Thoracic aorta (tissue), 2 donors: Measurements from ENCODE around the gene ATAD3C. TPM values are rescaled to one million over a fixed set of nuclear protein-coding genes. Genes with fewer than 3 reads are reported as not detected.
"Not testable (repeated sequence)": the region's sequence is repeated elsewhere in the genome, so short reads cannot be mapped to it uniquely, and the experiment has no call there.

Experiments used
- ATAC-seq: fragments of 150-250 bp; one replicate; pipeline ENCODE4 v1.8.0; 2017; ENCODE audit warnings: low read depth; ENCODE audit not compliant: insufficient number of reproducible peaks, low FRiP score
- DNase-seq: peaks from one replicate; pipeline ENCODE4 v3.0.0-alpha.2; 2020; ENCODE audit warnings: low spot score
- H3K27ac ChIP-seq, 2 donors: fragments of 200-600 bp; sonication (generic); 1 replicate in 1 of 2; 2 replicates in 1 of 2; pipeline ENCODE4 v1.5.1; 2016; ENCODE audit warnings: mild to moderate bottlenecking in 2 of 2, moderate library complexity in 2 of 2
- H3K27me3 ChIP-seq: fragments of 200-600 bp; sonication (generic); replicated peaks from 2 replicates; pipeline ENCODE4 v1.6.0; 2016; ENCODE audit warnings: mild to moderate bottlenecking; ENCODE audit not compliant: insufficient read depth
- H3K36me3 ChIP-seq: fragments of 200-600 bp; sonication (generic); one replicate; pipeline ENCODE4 v1.5.1; 2016
- H3K4me1 ChIP-seq, 2 donors: fragments of 200-600 bp; sonication (generic); 1 replicate in 1 of 2; 2 replicates in 1 of 2; pipeline versions ENCODE4 v1.5.1 to v1.6.0; 2016; ENCODE audit warnings: low read depth in 2 of 2, mild to moderate bottlenecking in 1 of 2; ENCODE audit not compliant: control insufficient read depth in 1 of 2
- H3K4me3 ChIP-seq: fragments of 200-600 bp; sonication (generic); 2 replicates; pipeline ENCODE4 v1.5.1; 2016; ENCODE audit warnings: mild to moderate bottlenecking
- H3K9me3 ChIP-seq: fragments of 200-600 bp; sonication (generic); 2 replicates; pipeline ENCODE4 v1.5.1; 2016
- CTCF ChIP-seq: fragments of 200-600 bp; sonication (generic); IDR thresholded peaks from one replicate; pipeline ENCODE4 v1.5.1; 2019; ENCODE audit warnings: antibody characterized with exemption
- total RNA-seq, 2 donors: library from RNA; depleted of rRNA; stranded (reverse); fragments of >200 nt; gene quantifications; one replicate each; pipeline versions ENCODE4 v1.1.0 to v1.2.3, GENCODE V29; 2016

Gene ATAD3C
- total RNA-seq, 2 donors from 2014 or later = 0.27 TPM; not detected in 1

DNA sequence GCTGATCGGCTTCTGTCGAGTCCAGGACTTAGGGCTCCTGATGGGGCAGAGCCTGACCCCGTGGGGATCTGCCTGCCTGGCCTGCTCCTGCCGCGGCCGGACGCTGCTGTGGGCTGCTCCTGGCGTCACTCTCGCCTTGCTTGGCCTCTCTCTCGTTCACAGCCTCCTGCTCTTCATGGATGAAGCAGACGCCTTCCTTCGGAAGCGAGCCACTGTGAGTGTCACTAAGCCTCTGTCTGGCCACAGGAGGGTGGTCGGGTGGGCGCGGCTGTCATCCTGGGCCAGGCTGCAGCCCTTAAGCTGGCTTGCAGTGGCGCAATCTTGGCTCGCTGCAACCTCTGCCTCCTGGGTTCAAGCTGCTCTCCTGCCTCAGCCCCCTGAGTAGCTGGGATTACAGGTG lies 38.2 kb downstream of the ATAD3C start:
- H3K4me1 ChIP-seq = no peaks in the 10 kb centered on the region
- no peak for TF ChIP-seq CTCF
- no peak overlapping the region for H3K4me3 ChIP-seq
- H3K27ac ChIP-seq = no peak overlapping the region
- peaks cover 62% of the 10 kb centered on the region for H3K36me3 ChIP-seq
- H3K9me3 ChIP-seq = no peaks in the 10 kb centered on the region
- H3K27me3 ChIP-seq = no peaks in the 10 kb centered on the region
- no peak for ATAC-seq
- no peak for DNase-seq

- Histone ChIP-seq H3K9me3 (no peaks in the 10 kb centered on the region), H3K27ac (no peak overlapping the region), H3K27me3 (no peaks in the 10 kb centered on the region), H3K4me3 (no peak overlapping the region), H3K4me1 (no peaks in the 10 kb centered on the region), H3K36me3 (peaks cover 52% of the 10 kb centered on the region)
- ATAC-seq = no peak
- no peak for TF ChIP-seq CTCF
- DNase-seq = no peak
These were observed 39.7 kb downstream of the ATAD3C start for GRCh38 chr1:1489231-1489630.

GRCh38 chr1:1489861-1490260 lies 40.4 kb downstream of the ATAD3C start:
- Histone ChIP-seq H3K27ac (no peak overlapping the region), H3K4me1 (no peaks in the 10 kb centered on the region), H3K4me3 (no peak overlapping the region), H3K27me3 (no peaks in the 10 kb centered on the region), H3K9me3 (no peaks in the 10 kb centered on the region), H3K36me3 (peaks cover 52% of the 10 kb centered on the region)
- no peak for ATAC-seq
- no peak for TF ChIP-seq CTCF
- DNase-seq = no peak

GRCh38 chr1:1490633-1491230 lies 41.2 kb downstream of the ATAD3C start:
- H3K4me1 ChIP-seq = no peaks in the 10 kb centered on the region

GRCh38 chr1:1491601-1492000 lies 42.1 kb downstream of the ATAD3C start:
- no peak for TF ChIP-seq CTCF
- H3K4me1 ChIP-seq = no peaks in the 10 kb centered on the region
- no peak for DNase-seq
- peaks cover 49% of the 10 kb centered on the region for H3K36me3 ChIP-seq
- no peak overlapping the region for H3K27ac ChIP-seq
- no peak overlapping the region for H3K4me3 ChIP-seq
- H3K27me3 ChIP-seq = no peaks in the 10 kb centered on the region
- ATAC-seq = no peak
- H3K9me3 ChIP-seq = no peaks in the 10 kb centered on the region

More at GRCh38 chr1:1490633-1491230, 41.2 kb downstream of the ATAD3C start:
- H3K36me3 ChIP-seq = peaks cover 52% of the 10 kb centered on the region
- no peak for ATAC-seq
- no peak overlapping the region for H3K27ac ChIP-seq
- H3K4me3 ChIP-seq = no peak overlapping the region
- TF ChIP-seq CTCF = no peak
- no peaks in the 10 kb centered on the region for H3K27me3 ChIP-seq
- DNase-seq = no peak
- no peaks in the 10 kb centered on the region for H3K9me3 ChIP-seq

DNA sequence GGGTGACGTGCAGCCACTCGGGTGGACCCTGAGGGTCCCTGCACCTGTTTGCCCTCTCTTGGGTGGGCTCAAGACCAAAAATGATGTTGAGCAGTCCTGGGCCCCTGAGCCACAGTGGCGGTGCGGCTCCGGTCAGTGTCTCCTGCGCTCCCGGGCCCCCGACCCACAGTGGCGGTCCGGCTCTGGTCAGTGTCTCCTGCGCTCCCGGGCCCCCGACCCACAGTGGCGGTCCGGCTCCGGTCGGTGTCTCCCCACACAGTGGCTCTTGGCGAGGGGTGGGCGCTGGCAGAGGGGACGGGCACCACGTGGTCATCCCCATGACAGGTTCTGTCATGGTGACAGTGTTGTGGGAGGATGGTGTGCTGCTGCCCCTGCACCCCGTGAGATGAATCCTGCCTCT lies 44.8 kb downstream of the ATAD3C start:
- H3K4me1 ChIP-seq, DNase-seq, ATAC-seq, H3K9me3 ChIP-seq, H3K27ac ChIP-seq, H3K4me3 ChIP-seq, H3K27me3 ChIP-seq: not testable (repeated sequence)
- H3K36me3 ChIP-seq = peaks cover 25% of the 10 kb centered on the region

DNA sequence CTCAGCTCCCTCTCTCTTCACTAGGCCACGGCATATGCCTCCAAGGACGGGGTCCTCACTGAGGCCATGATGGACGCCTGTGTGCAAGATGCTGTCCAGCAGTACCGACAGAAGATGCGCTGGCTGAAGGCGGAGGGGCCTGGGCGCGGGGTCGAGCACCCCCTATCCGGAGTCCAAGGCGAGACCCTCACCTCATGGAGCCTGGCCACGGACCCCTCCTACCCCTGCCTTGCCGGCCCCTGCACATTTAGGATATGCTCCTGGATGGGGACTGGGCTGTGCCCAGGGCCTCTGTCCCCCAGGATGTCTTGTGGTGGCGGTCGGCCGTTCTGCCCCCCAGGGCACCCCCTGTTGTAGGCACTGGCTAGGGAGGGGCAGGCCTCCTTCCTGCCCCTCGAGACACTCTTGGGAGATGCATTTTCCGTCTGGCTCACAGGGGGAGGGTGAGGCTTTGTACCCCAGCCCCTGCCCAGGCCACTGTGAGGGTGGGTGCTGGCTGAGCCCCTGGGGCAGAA lies 46.0 kb downstream of the ATAD3C start:
- H3K4me1 ChIP-seq, H3K27me3 ChIP-seq, ATAC-seq, H3K27ac ChIP-seq, H3K9me3 ChIP-seq, H3K4me3 ChIP-seq, DNase-seq: not testable (repeated sequence)
- H3K36me3 ChIP-seq = peaks cover 17% of the 10 kb centered on the region
